Esophagus muscularis mucosa (tissue), 4 donors: ENCODE measurements around the gene WWOX. TPM values are rescaled to one million over a fixed set of nuclear protein-coding genes. Genes with fewer than 3 reads are reported as not detected.

ENCODE experiments used
- DNase-seq: peaks from one replicate; pipeline ENCODE4 v3.0.0-alpha.2; 2017; ENCODE audit errors: extremely low spot score
- H3K27ac ChIP-seq, 4 donors: fragments of 200-600 bp; sonication (generic); replicated peaks in 1 of 4; 1 replicate in 3 of 4; 2 replicates in 1 of 4; pipeline ENCODE4 v1.5.1; 2016 to 2019; ENCODE audit warnings: mild to moderate bottlenecking in 1 of 4
- H3K27me3 ChIP-seq, 4 donors: fragments of 200-600 bp; sonication (generic); one replicate each; pipeline versions ENCODE4 v1.5.1 to v1.6.0; 2016 to 2019
- H3K36me3 ChIP-seq, 4 donors: fragments of 200-600 bp; sonication (generic); one replicate each; pipeline ENCODE4 v1.5.1; 2016 to 2019
- H3K4me1 ChIP-seq, 4 donors: fragments of 200-600 bp; sonication (generic); one replicate each; pipeline ENCODE4 v1.5.1; 2016 to 2019
- H3K4me3 ChIP-seq, 4 donors: fragments of 200-600 bp; sonication (generic); 1 replicate in 2 of 4; 2 replicates in 2 of 4; pipeline ENCODE4 v1.5.1; 2016 to 2019; ENCODE audit warnings: mild to moderate bottlenecking in 4 of 4, moderate library complexity in 1 of 4
- H3K9me3 ChIP-seq, 4 donors: fragments of 200-600 bp; sonication (generic); 1 replicate in 3 of 4; 2 replicates in 1 of 4; pipeline ENCODE4 v1.5.1; 2016 to 2019
- CTCF ChIP-seq, 3 experiments: fragments of 200-600 bp in 2 of 3; fragments of 450-650 bp in 1 of 3; sonication (generic) in 2 of 3; IDR thresholded peaks; one replicate each; pipeline ENCODE4 v1.5.1; 2017 to 2019; ENCODE audit warnings: antibody characterized with exemption in 3 of 3, mild to moderate bottlenecking in 2 of 3, moderate library complexity in 1 of 3
- EP300 ChIP-seq: sonication (generic); formaldehyde crosslinking; IDR thresholded peaks from one replicate; pipeline ENCODE4 v1.6.1; 2017; ENCODE audit warnings: antibody characterized with exemption
- POLR2A ChIP-seq: fragments of 450-650 bp; IDR thresholded peaks from one replicate; pipeline ENCODE4 v1.6.1; 2017; ENCODE audit warnings: antibody characterized with exemption, moderate library complexity, mild to moderate bottlenecking, low read depth
- POLR2AphosphoS5 ChIP-seq, 2 donors: sonication (generic); formaldehyde crosslinking; IDR thresholded peaks; one replicate each; pipeline ENCODE4 v1.6.1; 2017; ENCODE audit warnings: antibody characterized with exemption in 2 of 2
- WGBS: methylation state at CpG from one replicate; pipeline ENCODE4 v1.1.5; 2018; 5-methylcytosine and 5-hydroxymethylcytosine counted together
- intact Hi-C: fragments of 100-400 bp; cut with DNase I; formaldehyde crosslinking; loops from one replicate; pipeline ENCODE4 v1.15.1; 2023
- total RNA-seq, 4 donors: library from RNA; depleted of rRNA; stranded (reverse); fragments of >200 nt; gene quantifications; one replicate each; pipeline versions ENCODE4 v1.1.0 to v1.2.1, GENCODE V29; 2016

WWOX gene
- total RNA-seq, 4 donors from 2014 or later, result 14.4 to 27.8 (median 15.4) TPM

GRCh38 chr16:79021991-79022630, 922.7 kb downstream of the WWOX start:
- WGBS, result 91% methylated on average over 9 of the region's 9 CpGs
- Histone ChIP-seq H3K27me3 (no peaks in the 10 kb centered on the region), H3K27ac (no peak overlapping the region), H3K9me3 (no peaks in the 10 kb centered on the region), H3K4me3 (no peak overlapping the region), H3K36me3 (no peaks in the 10 kb centered on the region), H3K4me1 (no peaks in the 10 kb centered on the region)
- intact Hi-C loops, result no loop called here
- TF ChIP-seq POLR2AphosphoS5 (IDR thresholded peaks at IDR 0.05) (no peak), EP300 (no peak)
- DNase-seq, result no peak

GRCh38 chr16:79026117-79026516, 926.7 kb downstream of the WWOX start:
- Histone ChIP-seq H3K4me1 (no peaks in the 10 kb centered on the region), H3K27ac (no peak overlapping the region), H3K9me3 (no peaks in the 10 kb centered on the region), H3K4me3 (no peak overlapping the region), H3K27me3 (no peaks in the 10 kb centered on the region), H3K36me3 (no peaks in the 10 kb centered on the region)
- no peak for DNase-seq
- intact Hi-C loops, result no loop called here
- TF ChIP-seq EP300 (no peak), POLR2A (no peak), POLR2AphosphoS5 (IDR thresholded peaks at IDR 0.05) (no peak), CTCF (IDR thresholded peaks at IDR 0.05) (no peak)
- WGBS, result 92% methylated on average over 4 of the region's 4 CpGs

GRCh38 chr16:79036541-79036940, 937.1 kb downstream of the WWOX start:
- WGBS, result 98% methylated on average over 4 of the region's 4 CpGs
- intact Hi-C loops, result no loop called here
- H3K36me3 ChIP-seq, result no peaks in the 10 kb centered on the region
- H3K27me3 ChIP-seq, result no peaks in the 10 kb centered on the region
- no peak for DNase-seq
- no peaks in the 10 kb centered on the region for H3K9me3 ChIP-seq
- H3K4me3 ChIP-seq, result no peak overlapping the region
- no peak overlapping the region for H3K27ac ChIP-seq
- peaks cover 0 to 9% (median 7%) of the 10 kb centered on the region in 4 donors for H3K4me1 ChIP-seq
- TF ChIP-seq POLR2AphosphoS5 (IDR thresholded peaks at IDR 0.05) (no peak), POLR2A (no peak), CTCF (IDR thresholded peaks at IDR 0.05) (no peak)

DNA sequence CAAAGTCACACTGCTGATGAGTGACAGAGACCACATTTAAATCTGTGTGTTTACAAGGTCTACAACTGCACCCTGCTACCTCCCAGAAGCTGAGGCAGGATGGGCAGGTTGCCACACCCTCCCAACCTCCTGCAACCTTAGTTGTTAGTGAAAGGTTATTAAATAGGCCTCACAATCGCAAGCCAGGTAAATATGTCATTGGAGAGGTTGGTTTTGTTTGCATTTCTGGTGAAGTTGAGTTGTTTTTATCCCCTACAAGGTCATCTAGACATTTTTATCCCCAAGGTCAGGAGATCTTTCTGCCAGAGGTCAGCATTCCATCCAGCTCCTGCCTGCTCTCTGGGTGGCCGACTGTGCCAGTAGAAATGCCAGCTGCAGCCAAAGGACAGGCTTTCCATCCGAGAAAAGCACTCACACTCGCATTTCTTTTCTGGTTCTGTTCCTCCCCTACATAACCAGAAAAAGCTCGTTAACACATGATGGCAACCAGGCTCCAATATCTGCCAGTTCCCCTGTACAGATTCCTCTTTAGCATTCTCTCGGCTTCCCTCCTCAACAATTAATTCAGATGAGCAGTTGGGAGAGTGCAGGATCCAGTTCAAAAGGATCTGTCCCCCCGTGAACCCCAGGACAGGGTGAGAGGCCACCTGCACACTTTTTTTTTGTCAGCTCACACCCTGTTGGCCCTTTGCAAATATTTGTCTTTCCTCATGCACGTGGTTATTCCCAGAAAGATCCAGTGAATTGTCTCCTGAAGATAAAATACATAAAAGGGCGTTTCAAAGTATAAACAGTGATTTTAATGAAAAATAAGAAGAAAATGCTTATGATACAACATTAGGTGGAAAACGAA, 938.3 kb downstream of the WWOX start:
- H3K9me3 ChIP-seq, result no peaks in the 10 kb centered on the region
- no peak for DNase-seq
- peaks cover 0 to 9% (median 7%) of the 10 kb centered on the region in 4 donors for H3K4me1 ChIP-seq
- TF ChIP-seq POLR2A (no peak), POLR2AphosphoS5 (IDR thresholded peaks at IDR 0.05) (no peak), CTCF (IDR thresholded peaks at IDR 0.05) (no peak), EP300 (no peak)
- no peak overlapping the region for H3K4me3 ChIP-seq
- 61% methylated on average over 10 of the region's 10 CpGs for WGBS
- no peaks in the 10 kb centered on the region for H3K36me3 ChIP-seq
- H3K27me3 ChIP-seq, result no peaks in the 10 kb centered on the region
- H3K27ac ChIP-seq, result no peak overlapping the region
- intact Hi-C loops, result no loop called here

DNA sequence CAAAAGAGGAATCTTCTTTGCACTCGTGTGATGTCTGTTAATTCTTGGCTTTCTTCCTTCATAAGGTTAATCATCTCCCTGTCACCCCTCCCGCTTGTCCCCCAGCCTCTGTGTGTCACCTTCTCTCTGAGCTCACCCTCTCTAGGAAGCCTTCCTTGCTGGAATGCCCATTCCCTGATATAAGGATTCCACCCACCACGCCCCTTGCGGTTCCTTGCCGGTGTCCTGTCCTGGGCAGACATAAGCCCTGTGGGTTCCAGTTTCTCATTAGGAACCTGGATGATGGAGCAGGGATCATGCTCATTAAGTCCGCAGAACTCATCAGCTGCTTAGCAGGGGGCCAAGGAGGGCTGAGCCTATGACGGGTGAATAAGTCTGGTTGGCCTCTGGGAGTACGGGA, 941.8 kb downstream of the WWOX start:
- Histone ChIP-seq H3K4me3 (no peak overlapping the region), H3K9me3 (no peaks in the 10 kb centered on the region), H3K27ac (no peak overlapping the region), H3K27me3 (no peaks in the 10 kb centered on the region), H3K36me3 (no peaks in the 10 kb centered on the region), H3K4me1 (peaks cover 0 to 9% (median 7%) of the 10 kb centered on the region in 4 donors)
- TF ChIP-seq CTCF (IDR thresholded peaks at IDR 0.05) (no peak), POLR2A (no peak), EP300 (no peak), POLR2AphosphoS5 (IDR thresholded peaks at IDR 0.05) (no peak)
- 85% methylated on average over 8 of the region's 8 CpGs for WGBS
- DNase-seq, result no peak
- intact Hi-C loops, result no loop called here
